HG02852 (cell line): ENCODE measurements around the gene VMA21.

ENCODE experiments used
- ATAC-seq: cut with Tn5 transposase; IDR thresholded peaks from one replicate; pipeline ENCODE4 v1.9.1; 2021; ENCODE audit warnings: mild to moderate bottlenecking, moderate library complexity; ENCODE audit not compliant: unreplicated experiment

The VMA21 gene

GRCh38 chrX:151396825-151397740 lies at the start of gene VMA21:
Gene VMA21, plus strand, starts transcription at chrX:151397206. Its CDS starts 103 bp downstream, at chrX:151397309.
- ATAC-seq, result peak; percentile 82

- ATAC-seq, result no peak
Observed at GRCh38 chrX:151359341-151359740, 37.7 kb upstream of the VMA21 start.

DNA sequence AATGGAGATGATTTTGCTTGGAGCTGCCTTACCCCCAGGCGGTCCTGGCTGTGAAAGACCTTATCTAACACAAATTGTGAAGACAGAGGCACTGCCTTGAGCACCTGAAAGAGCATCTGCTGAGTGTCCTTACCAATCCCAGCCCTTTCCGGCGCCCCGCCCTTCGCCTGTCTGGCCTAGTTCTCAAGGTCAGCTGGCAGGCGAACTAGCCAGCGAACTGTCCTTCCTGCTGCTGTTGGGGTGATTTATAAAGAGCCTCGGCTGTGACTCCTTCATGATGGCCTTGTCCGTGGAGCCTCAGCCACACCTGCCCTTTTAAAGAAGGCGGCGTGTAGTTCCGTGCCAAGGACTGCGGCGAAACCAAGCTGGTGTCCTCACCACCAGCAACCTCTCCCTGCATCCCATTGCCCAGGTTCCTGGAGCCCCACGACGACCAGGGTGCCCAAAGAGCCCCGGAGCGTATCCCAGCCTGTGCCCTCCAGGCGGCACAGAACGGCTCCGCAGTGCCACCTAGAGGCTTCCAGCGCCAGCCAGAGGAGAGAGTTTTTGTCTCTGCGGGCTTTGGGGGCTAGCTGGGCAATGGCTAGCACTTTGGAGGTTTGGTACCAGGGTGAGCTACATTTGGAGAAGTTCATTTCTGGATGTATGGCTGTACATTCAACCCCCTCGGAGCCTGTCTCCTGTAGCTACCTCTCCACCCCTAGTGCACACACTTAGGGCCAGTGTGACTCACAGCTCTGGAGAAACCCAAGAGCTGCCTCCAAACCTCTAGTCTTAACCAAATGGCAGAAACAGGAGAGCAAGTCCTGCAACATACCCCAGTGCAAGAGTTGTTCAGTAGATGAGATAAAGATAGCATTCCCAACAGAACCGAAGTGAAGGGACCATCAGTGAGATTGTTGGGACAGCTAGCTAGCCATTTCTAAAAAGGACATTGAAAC lies 36.8 kb upstream of the VMA21 start:
- ATAC-seq, result peak; percentile 69

DNA sequence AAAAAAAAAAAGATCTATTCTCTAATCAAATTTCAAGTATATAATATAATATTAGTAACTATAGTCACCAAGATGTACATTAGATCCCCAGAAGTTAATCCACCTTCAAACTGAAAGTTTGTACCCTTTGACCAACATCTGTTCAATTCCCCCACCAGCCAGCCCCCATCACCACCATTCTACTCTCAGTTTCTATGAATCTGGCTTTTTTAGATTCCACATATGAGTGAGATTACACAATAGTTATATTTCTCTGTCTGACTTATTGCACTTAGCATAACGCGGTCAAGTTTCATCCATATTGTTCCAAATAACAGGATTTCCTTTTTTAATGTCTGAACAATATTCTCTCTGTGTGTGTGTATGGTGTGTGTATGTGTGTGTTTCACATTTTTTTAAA lies 33.7 kb upstream of the VMA21 start:
- ATAC-seq, result no peak

GRCh38 chrX:151365579-151365978 lies 31.4 kb upstream of the VMA21 start:
- ATAC-seq, result no peak

DNA sequence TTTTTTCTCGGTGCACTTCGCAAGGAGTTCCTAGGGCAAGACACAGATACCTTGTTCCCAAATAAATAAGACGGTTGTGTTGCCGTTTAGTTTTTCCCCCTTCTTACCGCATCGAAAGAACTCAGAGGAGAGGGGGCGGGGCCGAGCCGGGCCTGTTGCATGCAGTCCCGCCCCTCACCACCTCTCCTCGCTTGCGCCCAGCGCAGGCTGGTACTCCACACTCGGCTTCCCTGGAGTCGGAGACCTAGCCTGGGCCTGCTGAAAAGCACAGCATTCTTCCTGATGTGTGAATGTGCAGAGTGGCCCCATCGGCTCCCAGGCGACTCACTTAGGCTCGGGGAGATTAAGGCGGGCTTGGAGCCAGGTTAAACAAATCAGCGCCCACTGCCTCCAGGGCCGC lies 26.1 kb upstream of the VMA21 start:
- no peak for ATAC-seq

GRCh38 chrX:151384807-151385206 lies 12.2 kb upstream of the VMA21 start:
- ATAC-seq, result no peak

- ATAC-seq, result no peak
Observed at GRCh38 chrX:151386838-151387459, 10.1 kb upstream of the VMA21 start.

GRCh38 chrX:151391722-151392121 lies 5.3 kb upstream of the VMA21 start:
- no peak for ATAC-seq

DNA sequence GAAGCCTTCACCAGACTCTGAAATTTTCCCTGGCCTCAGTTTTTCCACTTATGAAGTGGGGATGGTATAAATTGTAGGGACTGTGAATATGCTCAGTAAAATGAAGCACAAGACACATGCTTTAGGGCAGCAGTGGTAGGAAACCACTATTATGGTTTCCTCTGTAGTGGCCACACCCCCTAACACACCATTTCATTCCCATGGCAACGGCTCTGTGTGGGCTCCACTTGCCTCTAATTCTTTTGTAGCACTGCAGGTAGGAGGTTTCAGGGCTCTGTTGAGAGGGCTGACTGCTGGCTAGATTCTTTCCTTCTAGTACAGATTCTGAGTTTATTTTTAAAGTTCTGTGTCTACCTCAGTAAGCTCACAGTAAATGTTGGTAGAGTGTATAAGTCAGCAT lies 3.5 kb upstream of the VMA21 start:
- no peak for ATAC-seq

- peak; percentile 28 for ATAC-seq
Observed at GRCh38 chrX:151396042-151396824, 773 bp upstream of the VMA21 start.

DNA sequence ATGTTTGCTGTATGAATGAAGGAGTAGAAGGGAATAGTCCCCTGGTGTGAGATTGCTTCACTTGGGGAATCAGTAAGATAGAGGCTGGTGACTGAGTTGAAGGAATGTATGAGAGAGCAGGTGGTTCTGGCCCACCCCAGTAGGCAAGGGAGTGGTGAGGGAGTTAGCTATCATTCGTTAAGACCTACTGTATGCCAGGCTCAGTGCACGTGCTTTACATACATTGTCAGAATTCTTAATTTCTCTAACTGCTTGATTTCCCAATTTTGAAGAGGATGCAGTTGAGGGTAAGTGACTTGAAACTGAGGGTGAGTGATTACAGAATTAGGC lies 700 bp downstream of the VMA21 start:
- peak; percentile 1 for ATAC-seq

GRCh38 chrX:151398346-151398745 lies 1.3 kb downstream of the VMA21 start:
- ATAC-seq, result no peak

- ATAC-seq, result no peak
Observed at GRCh38 chrX:151402719-151403390, 5.8 kb downstream of the VMA21 start.

DNA sequence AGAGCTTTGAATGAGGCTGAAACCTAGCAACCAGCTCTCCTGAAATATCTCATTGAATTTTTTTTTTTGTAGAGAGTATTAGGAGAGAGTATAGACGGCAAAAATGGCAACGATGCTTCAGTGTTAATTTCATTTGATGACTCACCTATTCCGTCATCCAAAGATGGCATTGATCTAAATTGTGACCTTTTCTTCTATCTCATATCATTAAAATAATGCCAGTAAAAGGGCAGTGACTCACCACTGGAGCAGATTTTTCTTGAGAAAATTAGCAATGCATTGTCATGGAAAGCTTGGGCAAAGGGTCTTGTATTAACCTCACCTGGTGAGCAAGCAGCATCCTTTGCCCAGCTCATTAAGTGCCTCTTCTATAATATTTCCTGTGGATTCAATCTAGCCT lies 19.6 kb downstream of the VMA21 start:
- no peak for ATAC-seq

DNA sequence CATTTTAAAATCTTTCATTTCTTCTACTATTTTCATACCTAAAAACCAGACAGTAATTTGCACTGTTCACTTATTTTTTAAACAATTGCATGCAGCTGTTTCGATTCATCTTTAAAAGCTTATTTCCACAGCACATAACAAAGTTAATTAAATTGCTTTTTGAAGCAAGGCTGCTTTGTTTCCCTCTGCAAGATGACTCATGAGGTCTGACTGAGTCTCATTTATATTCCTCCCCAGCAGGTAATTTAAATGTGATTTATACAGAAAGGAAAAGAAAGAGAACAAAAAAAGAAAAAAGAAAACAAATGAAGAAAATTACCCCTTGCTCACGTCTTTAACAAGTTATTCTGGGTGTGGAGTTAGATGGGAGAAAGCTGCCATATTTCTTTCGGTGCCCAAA lies 22.8 kb downstream of the VMA21 start:
- no peak for ATAC-seq

GRCh38 chrX:151424505-151424904 lies 27.5 kb downstream of the VMA21 start:
- no peak for ATAC-seq

GRCh38 chrX:151448509-151448908 lies 51.5 kb downstream of the VMA21 start:
- no peak for ATAC-seq

GRCh38 chrX:151458824-151459223 lies 61.8 kb downstream of the VMA21 start:
- no peak for ATAC-seq
